ENCODE measurements around the gene SURF1.
"Not testable (repeated sequence)": the region's sequence is repeated elsewhere in the genome, so short reads cannot be mapped to it uniquely, and the experiment has no call there.

SURF1 gene

DNA sequence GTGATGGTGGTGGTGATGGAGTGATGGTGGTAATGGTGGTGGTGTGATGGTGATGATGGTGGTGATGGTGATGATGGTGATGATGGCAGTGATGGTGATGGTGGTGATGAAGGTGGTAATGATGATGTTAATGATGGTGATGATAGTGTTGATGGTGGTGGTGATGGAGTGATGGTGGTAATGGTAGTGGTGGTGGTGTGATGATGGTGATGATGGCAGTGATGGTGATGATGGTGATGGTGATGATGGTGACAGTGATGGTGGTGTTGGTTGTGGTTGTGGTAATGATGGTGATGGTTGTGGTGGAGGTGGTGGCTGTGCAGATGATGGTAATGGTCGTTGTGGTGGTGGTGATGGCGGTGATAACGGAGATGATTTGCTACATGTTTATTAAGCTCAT lies 27.2 kb upstream of the SURF1 start:
- DNase-seq (ENCODE audit: low read depth in 2 of 2): no peak

GRCh38 chr9:133382507-133383141 lies 26.3 kb upstream of the SURF1 start:
- DNase-seq (ENCODE audit: low read depth in 2 of 2): no peak

DNA sequence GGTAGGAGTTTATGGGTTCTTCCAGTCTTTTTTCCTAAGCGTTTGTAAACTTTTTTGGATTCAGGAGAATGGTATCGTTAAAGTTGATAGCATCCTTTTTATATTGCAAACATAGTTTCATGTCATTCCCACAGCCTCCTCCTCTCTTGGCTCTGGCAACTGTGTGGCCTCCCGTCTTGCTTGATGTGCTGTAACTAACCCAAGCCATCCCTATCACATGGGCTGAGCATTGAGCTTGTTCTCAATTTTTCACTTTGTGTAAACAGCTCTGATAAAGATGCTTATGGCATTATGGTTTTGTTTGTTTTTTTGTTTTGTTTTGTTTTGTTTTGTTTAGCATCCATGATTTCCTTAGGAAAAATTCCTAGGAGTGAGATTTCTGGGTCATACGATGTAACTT lies 24.4 kb upstream of the SURF1 start:
- no peak for DNase-seq (ENCODE audit: low read depth in 2 of 2)

- no peak for DNase-seq (ENCODE audit: low read depth in 2 of 2)
These were observed 23.1 kb upstream of the SURF1 start for GRCh38 chr9:133379153-133380086.

GRCh38 chr9:133378408-133378962 lies 22.2 kb upstream of the SURF1 start:
- no peak for DNase-seq (ENCODE audit: low read depth in 2 of 2)

- peak; percentile 70 for DNase-seq (ENCODE audit: low read depth in 2 of 2)
These were observed 21.5 kb upstream of the SURF1 start for GRCh38 chr9:133377721-133378216.

DNA sequence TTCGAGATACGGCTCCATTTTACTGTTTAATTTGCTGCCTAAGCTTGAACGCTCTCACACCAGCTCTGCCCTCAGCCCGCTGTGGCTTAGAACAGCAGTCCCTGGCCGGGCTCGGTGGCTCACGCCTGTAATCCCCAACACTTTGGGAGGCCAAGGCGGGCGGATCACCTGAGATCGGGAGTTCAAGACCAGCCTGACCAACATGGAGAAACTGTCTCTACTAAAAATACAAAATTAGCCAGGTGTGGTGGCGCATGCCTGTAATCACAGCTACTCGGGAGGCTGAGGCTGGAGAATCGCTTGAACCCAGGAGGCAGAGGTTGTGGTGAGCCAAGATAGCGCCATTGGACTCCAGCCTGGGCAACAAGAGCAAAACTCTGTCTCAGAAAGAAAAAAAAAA lies 21.0 kb upstream of the SURF1 start:
- DNase-seq (ENCODE audit: low read depth in 2 of 2): not testable (repeated sequence)

DNA sequence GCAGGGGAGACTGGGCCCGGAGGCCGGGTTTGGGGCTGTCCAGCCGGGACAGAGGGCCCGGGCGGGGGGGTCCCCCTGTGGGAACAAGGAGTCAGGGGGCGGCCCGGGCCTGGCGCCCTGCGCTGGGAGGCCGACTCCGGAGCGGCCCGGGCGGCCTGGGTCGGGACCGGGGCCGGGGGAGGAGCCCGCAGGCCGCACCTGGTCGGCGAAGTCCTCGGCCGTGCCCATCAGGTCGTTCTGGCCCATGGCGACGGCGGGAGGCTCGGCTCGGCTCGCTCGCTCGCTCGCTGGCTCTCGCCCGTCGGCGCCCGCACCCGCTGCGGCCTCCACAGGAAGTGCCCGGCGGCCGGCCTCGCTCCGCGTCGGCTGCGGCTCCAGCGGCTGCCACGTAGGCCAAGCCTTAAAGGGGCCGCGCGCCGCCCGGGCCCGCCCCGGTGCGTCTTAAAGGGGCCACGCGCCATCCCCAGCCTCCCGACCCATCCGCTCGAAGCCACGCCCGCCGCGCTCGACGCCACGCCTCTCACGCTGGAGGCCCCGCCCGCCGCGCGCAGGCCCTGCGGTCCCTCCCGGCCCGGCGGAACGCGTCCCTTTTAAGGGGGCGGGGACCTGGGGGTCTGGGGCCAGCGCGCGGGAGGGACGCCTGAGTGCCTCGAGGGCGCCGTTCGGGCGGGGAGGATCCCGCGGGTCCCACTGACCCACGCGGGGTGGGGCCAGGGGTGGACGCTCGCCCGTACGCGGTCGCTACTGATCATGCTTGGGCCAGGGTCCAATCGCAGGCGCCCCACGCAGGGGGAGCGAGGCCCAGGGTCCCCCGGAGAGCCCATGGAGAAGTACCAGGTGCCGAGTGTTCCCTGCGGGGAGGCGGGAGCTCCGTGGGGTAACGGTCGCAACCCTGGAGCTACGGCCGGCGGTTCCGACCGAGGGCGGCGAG lies 19.7 kb upstream of the SURF1 start, which contains the start of the genes STKLD1 and SURF4:
STKLD1 (plus strand) TSS at position 643 of the 931 bp plus-strand sequence; CDS start at position 751, 108 bp downstream.
SURF4 (minus strand) TSS at position 337 of the 931 bp plus-strand sequence; CDS start at position 246, 91 bp downstream.
- DNase-seq (ENCODE audit: low read depth in 2 of 2): peak; percentile 91 to 94

DNA sequence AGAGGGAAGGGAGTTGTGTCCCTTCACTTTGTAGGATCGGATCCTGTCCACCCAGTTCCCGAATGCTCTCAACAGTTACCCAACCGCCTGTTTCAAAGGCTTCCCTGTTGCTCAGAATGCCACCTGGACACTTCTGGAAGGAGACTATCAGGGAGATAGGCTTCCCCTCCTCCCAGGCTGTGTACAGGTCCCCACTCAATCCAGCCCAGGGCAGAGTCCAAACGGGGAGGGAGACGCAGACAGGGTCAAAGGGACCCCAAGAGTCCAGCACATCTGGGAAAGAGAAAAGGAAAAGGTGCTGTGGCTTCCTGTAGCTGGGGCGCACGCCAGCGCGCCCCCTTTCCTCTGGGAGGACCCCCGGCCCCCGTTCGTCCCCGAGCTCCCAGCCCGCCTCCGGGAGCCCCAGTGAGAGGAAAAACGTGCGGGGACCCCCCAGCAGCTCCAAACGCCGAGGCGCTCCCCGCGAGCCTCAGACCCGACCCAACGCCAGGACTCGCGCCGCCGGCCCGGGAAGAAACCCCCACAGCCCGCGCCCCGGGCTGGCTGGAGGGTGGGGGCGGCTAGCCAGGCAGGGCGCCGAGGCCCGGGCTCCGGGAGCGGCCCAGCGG lies 18.9 kb upstream of the SURF1 start:
- no peak for DNase-seq (ENCODE audit: low read depth in 2 of 2)

- no peak for DNase-seq (ENCODE audit: low read depth in 2 of 2)
These were observed 18.4 kb upstream of the SURF1 start for GRCh38 chr9:133374612-133375115.

DNA sequence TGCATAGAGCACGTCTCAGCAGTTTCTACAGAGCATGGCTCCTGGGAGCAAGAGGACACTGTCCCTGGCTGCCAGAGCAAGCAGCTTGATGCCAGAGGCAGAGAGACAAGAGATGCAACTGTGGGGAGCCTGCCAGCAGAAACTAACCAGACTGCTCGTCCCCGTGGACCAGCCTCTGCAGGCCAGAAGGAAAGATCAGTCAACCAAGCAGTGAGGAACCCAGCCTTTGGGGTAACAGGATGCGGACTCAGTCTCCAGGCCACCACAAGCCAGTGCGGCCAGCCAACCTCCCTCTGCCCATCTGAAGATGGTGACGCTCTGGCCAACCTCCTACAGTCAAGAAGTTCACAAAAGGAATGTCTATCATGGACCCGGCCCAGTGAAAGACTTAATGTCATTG lies 15.9 kb upstream of the SURF1 start:
- DNase-seq (ENCODE audit: low read depth in 2 of 2): no peak

DNA sequence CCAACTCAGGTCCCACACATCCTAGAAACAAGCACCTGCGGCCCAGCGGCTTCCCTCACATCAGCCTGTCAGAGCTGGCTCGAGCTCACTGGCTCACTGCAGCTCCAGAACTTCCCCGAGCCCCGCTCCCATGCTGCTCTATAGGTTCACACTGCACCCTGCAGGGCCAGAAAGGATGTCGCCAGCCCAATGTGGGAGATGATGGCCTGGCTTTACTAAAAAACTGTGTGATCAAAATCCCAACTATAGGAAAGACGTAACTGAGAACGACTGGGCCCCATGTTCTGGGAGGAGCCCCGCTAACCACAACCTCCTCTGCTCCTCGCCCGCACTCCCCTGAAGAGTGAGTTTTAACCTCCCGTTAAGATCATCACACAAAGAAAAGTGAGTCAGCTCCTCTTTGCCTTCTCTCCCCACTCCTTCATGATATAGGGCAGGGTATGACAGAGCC lies 15.0 kb upstream of the SURF1 start:
- no peak for DNase-seq (ENCODE audit: low read depth in 2 of 2)

GRCh38 chr9:133370685-133371084 lies 14.4 kb upstream of the SURF1 start:
- no peak for DNase-seq (ENCODE audit: low read depth in 2 of 2)

GRCh38 chr9:133369933-133370332 lies 13.6 kb upstream of the SURF1 start:
- no peak for DNase-seq (ENCODE audit: low read depth in 2 of 2)

- DNase-seq (ENCODE audit: low read depth in 2 of 2): no peak
These were observed 13.1 kb upstream of the SURF1 start for GRCh38 chr9:133369422-133369821.

- no peak for DNase-seq (ENCODE audit: low read depth in 2 of 2)
These were observed 12.1 kb upstream of the SURF1 start for GRCh38 chr9:133368249-133368881.

DNA sequence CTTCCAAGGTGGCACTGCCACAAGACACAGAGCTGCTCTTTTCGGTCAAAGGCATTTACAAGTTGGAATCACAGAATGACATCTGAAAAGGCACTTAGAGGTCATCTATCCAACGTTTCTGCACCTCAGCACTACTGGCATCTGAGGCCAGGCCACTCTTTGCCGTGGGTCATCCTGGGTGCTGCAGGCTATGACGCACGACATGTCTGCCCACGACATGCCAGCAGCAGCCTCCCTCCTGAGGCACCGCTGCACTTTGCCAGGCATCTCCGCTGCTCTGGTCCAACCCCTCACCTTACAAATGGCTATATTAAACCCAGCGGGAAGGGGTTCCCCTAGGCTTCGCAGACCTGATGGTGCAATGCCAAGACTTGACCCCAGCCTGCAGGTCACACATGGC lies 11.5 kb upstream of the SURF1 start:
- DNase-seq (ENCODE audit: low read depth in 2 of 2): no peak

DNA sequence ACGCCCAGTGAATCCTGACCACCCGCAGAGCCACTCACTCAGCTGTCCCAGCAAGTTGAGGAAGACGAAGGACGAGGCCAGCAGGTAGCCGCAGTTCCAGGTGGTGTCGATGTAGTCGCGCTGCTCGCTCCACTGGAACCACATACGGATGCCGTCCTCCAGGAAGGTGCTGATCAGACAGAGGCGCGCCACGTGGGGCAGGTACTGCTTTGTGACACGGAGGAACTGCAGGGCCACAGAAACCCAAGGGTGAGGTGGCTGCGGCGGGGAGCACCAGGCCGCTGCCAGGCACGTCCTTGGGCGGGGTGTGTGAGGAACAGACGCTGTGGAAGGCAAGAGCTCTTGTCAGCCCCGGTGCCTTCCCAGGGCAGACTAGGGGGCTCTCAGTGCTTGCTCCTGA lies 10.9 kb upstream of the SURF1 start:
- no peak for DNase-seq (ENCODE audit: low read depth in 2 of 2)

DNA sequence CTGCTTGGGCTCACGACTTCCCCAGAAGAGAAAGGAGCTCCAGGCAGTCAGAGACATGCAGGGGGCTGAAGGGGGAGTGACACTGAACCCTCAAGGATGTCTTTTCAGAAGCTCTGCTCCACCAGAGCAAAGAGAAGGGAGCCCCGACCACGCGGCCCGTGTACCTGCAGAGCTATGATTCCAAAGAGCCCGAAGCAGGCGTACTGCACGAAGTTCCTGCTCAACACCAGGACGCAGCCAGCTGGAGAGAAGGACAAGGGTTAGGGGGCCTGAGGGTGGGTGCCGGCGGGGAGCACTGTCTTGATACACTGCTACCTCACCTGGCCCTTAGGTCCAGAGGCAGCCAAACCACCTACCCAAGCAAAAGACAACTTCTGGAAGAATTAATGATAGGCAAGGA lies 10.1 kb upstream of the SURF1 start:
- no peak for DNase-seq (ENCODE audit: low read depth in 2 of 2)
